HepG2 (cell line): Measurements from ENCODE around the gene CEMP1. TPM values are rescaled to one million over a fixed set of nuclear protein-coding genes. Genes with fewer than 3 reads are reported as not detected.
A peak's percentile ranks its signal among the peaks of the same experiment; 100 is the strongest.

Experiments used
- DDIT3 ChIP-seq: sonication (generic); formaldehyde crosslinking; IDR thresholded peaks from 2 replicates; pipeline ENCODE4 v1.4.0; 2020; ENCODE audit warnings: mild to moderate bottlenecking, missing genetic modification reagents
- KDM5A ChIP-seq: fragments of 200-600 bp; sonication (generic); IDR thresholded peaks from 2 replicates; pipeline ENCODE4 v1.7.0; 2018; ENCODE audit warnings: antibody characterized with exemption, mild to moderate bottlenecking, low read length, borderline replicate concordance
- MXD4 ChIP-seq: IDR thresholded peaks from 2 replicates; pipeline ENCODE4 v1.6.1; 2016; ENCODE audit warnings: mild to moderate bottlenecking, missing biosample characterization, missing genetic modification reagents
- MXI1 ChIP-seq: IDR thresholded peaks from 3 replicates; pipeline ENCODE4 v1.6.1; 2012; ENCODE audit warnings: low read depth, low read length, inconsistent platforms, borderline replicate concordance
- NRL ChIP-seq: sonication (generic); formaldehyde crosslinking; IDR thresholded peaks from 2 replicates; pipeline ENCODE4 v1.5.0; 2020; ENCODE audit warnings: missing genetic modification reagents, mild to moderate bottlenecking, moderate library complexity, borderline replicate concordance
- RORA ChIP-seq: sonication (generic); formaldehyde crosslinking; IDR thresholded peaks from 2 replicates; pipeline ENCODE4 v1.5.0; 2020; ENCODE audit warnings: mild to moderate bottlenecking, missing genetic modification reagents, moderate library complexity
- RXRB ChIP-seq: IDR thresholded peaks from 2 replicates; pipeline ENCODE4 v1.6.1; 2016; ENCODE audit warnings: borderline replicate concordance, missing genetic modification reagents, missing compliant biosample characterization
- SIN3A ChIP-seq: IDR thresholded peaks from 2 replicates; pipeline ENCODE4 v1.6.1; 2011; ENCODE audit warnings: low read depth, mild to moderate bottlenecking, control low read depth, low read length, borderline replicate concordance
- STAT6 ChIP-seq: sonication (generic); formaldehyde crosslinking; IDR thresholded peaks from 2 replicates; pipeline ENCODE4 v1.4.0; 2020; ENCODE audit warnings: missing genetic modification reagents, mild to moderate bottlenecking, borderline replicate concordance
- TBX3 ChIP-seq: fragments of 450-650 bp; IDR thresholded peaks from 2 replicates; pipeline ENCODE4 v1.6.1; 2017; ENCODE audit warnings: antibody characterized with exemption, mild to moderate bottlenecking, inconsistent platforms, borderline replicate concordance
- TFDP1 ChIP-seq: IDR thresholded peaks from 2 replicates; pipeline ENCODE4 v1.6.1; 2016; ENCODE audit warnings: missing compliant biosample characterization, missing genetic modification reagents, borderline replicate concordance
- ZNF263 ChIP-seq: sonication (generic); formaldehyde crosslinking; IDR thresholded peaks from 2 replicates; pipeline ENCODE4 v1.4.0; 2020; ENCODE audit warnings: missing genetic modification reagents
- ZNF619 ChIP-seq: sonication (generic); formaldehyde crosslinking; IDR thresholded peaks from 2 replicates; pipeline ENCODE4 v1.4.0; 2020; ENCODE audit warnings: mild to moderate bottlenecking, missing genetic modification reagents
- ZNF674 ChIP-seq: sonication (generic); formaldehyde crosslinking; IDR thresholded peaks from 2 replicates; pipeline ENCODE4 v1.5.0; 2020; ENCODE audit warnings: low read depth, mild to moderate bottlenecking, missing genetic modification reagents
- ZNF687 ChIP-seq: sonication (generic); formaldehyde crosslinking; IDR thresholded peaks from 2 replicates; pipeline ENCODE4 v1.5.1; 2020; ENCODE audit warnings: mild to moderate bottlenecking, missing genetic modification reagents, moderate library complexity
- ZNF761 ChIP-seq: sonication (generic); formaldehyde crosslinking; conservative IDR thresholded peaks from 2 replicates; pipeline ENCODE4 v1.4.0; 2020; ENCODE audit warnings: mild to moderate bottlenecking, missing genetic modification reagents
- ZNF784 ChIP-seq: sonication (generic); formaldehyde crosslinking; IDR thresholded peaks from 2 replicates; pipeline ENCODE4 v1.5.1; 2020; ENCODE audit warnings: missing genetic modification reagents, mild to moderate bottlenecking, borderline replicate concordance
- ZSCAN21 ChIP-seq: sonication (generic); formaldehyde crosslinking; IDR thresholded peaks from 2 replicates; pipeline ENCODE4 v1.8.0; 2022; ENCODE audit warnings: mild to moderate bottlenecking, missing genetic modification reagents, moderate library complexity, borderline replicate concordance
- ZZZ3 ChIP-seq: sonication (generic); formaldehyde crosslinking; IDR thresholded peaks from 2 replicates; pipeline ENCODE4 v1.4.0; 2020; ENCODE audit warnings: missing genetic modification reagents, mild to moderate bottlenecking, borderline replicate concordance
- polyA plus RNA-seq, 8 experiments: library from polyadenylated mRNA; depleted of rRNA in 3 of 8; stranded (reverse) in 7 of 8; unstranded in 1 of 8; fragments of >200 nt; fragmentation: Illumina TruSeq in 4 of 8; extraction: Trizol in 4 of 8; gene quantifications; 2 replicates each; pipeline versions ENCODE4 v1.2.1 to v1.2.3, GENCODE V29; 2011 to 2016; ENCODE audit warnings: low read depth in 4 of 8, missing spikeins in 1 of 8, mixed read lengths in 1 of 8; ENCODE audit not compliant: insufficient read depth in 1 of 8
- total RNA-seq, 5 experiments: library from RNA; depleted of rRNA; stranded (reverse); fragments of >200 nt; fragmentation: Illumina TruSeq; extraction: Trizol; gene quantifications; 2 replicates each; pipeline ENCODE4 v1.2.3, GENCODE V29; 2016; ENCODE audit warnings: low read depth in 1 of 5

CEMP1 gene
- total and polyA plus RNA-seq, 2 of the 13 experiments (the other 11 are each of a cell fraction or from before 2014, with no cell fraction given) = not detected

GRCh38 chr16:2516391-2517240 lies 14.6 kb downstream of the CEMP1 start (continued):
- TF ChIP-seq NRL (CRISPR knock-in tag) (no peak), ZZZ3 (CRISPR knock-in tag) (no peak), SIN3A (no peak), RXRB (CRISPR knock-in tag) (no peak), KDM5A (no peak), DDIT3 (CRISPR knock-in tag) (no peak), STAT6 (CRISPR knock-in tag) (no peak), TBX3 (no peak), ZSCAN21 (CRISPR knock-in tag) (no peak), ZNF619 (CRISPR knock-in tag) (no peak), ZNF263 (CRISPR knock-in tag) (peak; percentile 93), TFDP1 (CRISPR knock-in tag) (no peak), MXI1 (peak; percentile 39; the same call in 1 of the 3 replicates), ZNF761 (CRISPR knock-in tag) (no peak), RORA (no peak), MXD4 (no peak), ZNF674 (CRISPR knock-in tag) (no peak), ZNF687 (peak; percentile 68), ZNF784 (CRISPR knock-in tag) (no peak)
